Fibroblast of the aortic adventitia (primary cell): Measurements from ENCODE around the gene PEX7. TPM values are rescaled to one million over a fixed set of nuclear protein-coding genes. Genes with fewer than 3 reads are reported as not detected.
A peak's percentile ranks its signal among the peaks of the same experiment; 100 is the strongest.
"Not testable (repeated sequence)": the region's sequence is repeated elsewhere in the genome, so short reads cannot be mapped to it uniquely, and the experiment has no call there.

ENCODE experiments used
- DNase-seq: peaks from one replicate; pipeline ENCODE4 v3.0.0-alpha.2; 2010; ENCODE audit warnings: low read depth
- H3K4me3 ChIP-seq: 2 replicates; pipeline ENCODE4 v1.5.1; 2011; ENCODE audit warnings: low read depth, mild to moderate bottlenecking, control low read depth, low read length, moderate library complexity
- CTCF ChIP-seq: IDR thresholded peaks from 2 replicates; pipeline ENCODE4 v1.5.1; 2011; ENCODE audit warnings: mild to moderate bottlenecking, low read length, control low read depth, inconsistent platforms; ENCODE audit not compliant: insufficient read depth
- total RNA-seq: library from RNA; depleted of rRNA; stranded (reverse); fragments of >200 nt; gene quantifications from 2 replicates; pipeline ENCODE4 v1.2.3, GENCODE V29; 2012; ENCODE audit warnings: low replicate concordance

The PEX7 gene
- total RNA-seq, 1 donor: 10.6 TPM

GRCh38 chr6:136784271-136784664, 38.1 kb upstream of the PEX7 start:
- no peak for TF ChIP-seq CTCF
- no peak for DNase-seq
- H3K4me3 ChIP-seq: no peak overlapping the region

- DNase-seq: no peak
- no peak overlapping the region for H3K4me3 ChIP-seq
- no peak for TF ChIP-seq CTCF
Measured at GRCh38 chr6:136784910-136785746, 37.3 kb upstream of the PEX7 start.

GRCh38 chr6:136786658-136787057, 35.7 kb upstream of the PEX7 start:
- DNase-seq: no peak
- TF ChIP-seq CTCF: no peak
- no peak overlapping the region for H3K4me3 ChIP-seq

- H3K4me3 ChIP-seq: no peak overlapping the region
- DNase-seq: no peak
- no peak for TF ChIP-seq CTCF
Measured at GRCh38 chr6:136787726-136788068, 34.7 kb upstream of the PEX7 start.

GRCh38 chr6:136788069-136788902, 34.1 kb upstream of the PEX7 start:
- TF ChIP-seq CTCF: no peak
- H3K4me3 ChIP-seq: no peak overlapping the region
- DNase-seq: peak; percentile 74

GRCh38 chr6:136789440-136789839, 33.0 kb upstream of the PEX7 start:
- not testable (repeated sequence) for H3K4me3 ChIP-seq, DNase-seq

- no peak for DNase-seq
- TF ChIP-seq CTCF: no peak
- peak overlapping the region; percentile 92 for H3K4me3 ChIP-seq
Measured at GRCh38 chr6:136790411-136791295, 31.7 kb upstream of the PEX7 start.
